HG03575 (cell line): ENCODE results near the gene SFTPB.
"Not testable (repeated sequence)": the region's sequence is repeated elsewhere in the genome, so short reads cannot be mapped to it uniquely, and the experiment has no call there.

Source experiments
- ATAC-seq: cut with Tn5 transposase; IDR thresholded peaks from one replicate; pipeline ENCODE4 v1.9.1; 2021; ENCODE audit not compliant: unreplicated experiment, insufficient number of reproducible peaks, low FRiP score; ENCODE audit errors: extremely low read depth

Gene SFTPB

GRCh38 chr2:85668009-85668856 is at the start of gene SFTPB:
TSS of gene SFTPB (minus strand) at chr2:85668199. CDS start at chr2:85668183, 16 bp downstream.
- no peak for ATAC-seq

GRCh38 chr2:85717308-85718008 is 49.5 kb upstream of the SFTPB start:
- ATAC-seq = no peak

- ATAC-seq = no peak
Observed at GRCh38 chr2:85716346-85716914, 48.4 kb upstream of the SFTPB start.

- ATAC-seq = no peak
Observed at GRCh38 chr2:85714841-85715240, 46.8 kb upstream of the SFTPB start.

- ATAC-seq = not testable (repeated sequence)
Observed at GRCh38 chr2:85714421-85714820, 46.4 kb upstream of the SFTPB start.

- no peak for ATAC-seq
Observed at GRCh38 chr2:85713836-85714235, 45.8 kb upstream of the SFTPB start.

GRCh38 chr2:85712849-85713612 is 45.0 kb upstream of the SFTPB start:
- no peak for ATAC-seq

GRCh38 chr2:85712336-85712735 is 44.3 kb upstream of the SFTPB start:
- ATAC-seq = no peak

GRCh38 chr2:85711578-85712060 is 43.6 kb upstream of the SFTPB start:
- ATAC-seq = no peak

- no peak for ATAC-seq
Observed at GRCh38 chr2:85710687-85711577, 42.9 kb upstream of the SFTPB start.

GRCh38 chr2:85709401-85709811 is 41.4 kb upstream of the SFTPB start:
- no peak for ATAC-seq

GRCh38 chr2:85708641-85709040 is 40.6 kb upstream of the SFTPB start:
- no peak for ATAC-seq

GRCh38 chr2:85707304-85707703 is 39.3 kb upstream of the SFTPB start:
- ATAC-seq = no peak

GRCh38 chr2:85706599-85707296 is 38.7 kb upstream of the SFTPB start:
- no peak for ATAC-seq

- ATAC-seq = no peak
Observed at GRCh38 chr2:85706063-85706462, 38.1 kb upstream of the SFTPB start.

- ATAC-seq = no peak
Observed at GRCh38 chr2:85705680-85706039, 37.7 kb upstream of the SFTPB start.

GRCh38 chr2:85704800-85705679 is 37.0 kb upstream of the SFTPB start:
- no peak for ATAC-seq
